Fibroblast of villous mesenchyme (primary cell): ENCODE data around the gene POMP. TPM values are rescaled to one million over a fixed set of nuclear protein-coding genes. Genes with fewer than 3 reads are reported as not detected.

Experiments used
- DNase-seq: peaks from one replicate; pipeline ENCODE4 v3.0.0-alpha.2; 2010; ENCODE audit warnings: low read depth
- H3K4me3 ChIP-seq: 2 replicates; pipeline ENCODE4 v1.5.1; 2011; ENCODE audit warnings: low read depth, mild to moderate bottlenecking, low read length
- CTCF ChIP-seq: IDR thresholded peaks from 2 replicates; pipeline ENCODE4 v1.5.1; 2012; ENCODE audit warnings: low read depth, mild to moderate bottlenecking, low read length; ENCODE audit not compliant: insufficient read depth
- small RNA-seq: library from RNA; depleted of rRNA; stranded (forward); fragments of <200 nt; gene quantifications from one replicate; pipeline ENCODE3, GENCODE V24; 2012
- total RNA-seq: library from RNA; depleted of rRNA; stranded (reverse); fragments of >200 nt; gene quantifications from 2 replicates; pipeline ENCODE4 v1.2.3, GENCODE V29; 2012

The POMP gene
- total RNA-seq, 1 donor: 108 TPM

GRCh38 chr13:28718543-28719226 lies 59.8 kb downstream of the POMP start, which contains the start of gene SLC46A3:
SLC46A3 (minus strand) TSS chr13:28718970; CDS start chr13:28717998, 972 bp downstream.
- peak; percentile 99 for DNase-seq
- H3K4me3 ChIP-seq: peak within 1 kb of the TSS; percentile 83
- peak; percentile 16 for TF ChIP-seq CTCF

GRCh38 chr13:28719227-28720055 lies 60.5 kb downstream of the POMP start:
- H3K4me3 ChIP-seq: peak overlapping the region; percentile 58
- TF ChIP-seq CTCF: no peak
- peak; percentile 91 for DNase-seq

- H3K4me3 ChIP-seq: no peak overlapping the region
- TF ChIP-seq CTCF: no peak
- no peak for DNase-seq
Observed at GRCh38 chr13:28723806-28724205, 64.9 kb downstream of the POMP start.

- TF ChIP-seq CTCF: no peak
- DNase-seq: peak; percentile 82
- H3K4me3 ChIP-seq: no peak overlapping the region
Observed at GRCh38 chr13:28725046-28725610, 66.2 kb downstream of the POMP start.

Small RNA genes lying within 50 kb of the gene (small RNA-seq; reads per million reads assigned to genes)
- gene RF00019 (not detected), gene RNU6-53P (not detected)

Other genes with a start within 250 kb of the POMP start
- 12.1 and 23.2 TPM in 2 replicates for gene FLT1, start 164.0 kb upstream of the POMP start, total RNA-seq
- 2.9 and 4.7 TPM in 2 replicates for gene SLC46A3, start 59.8 kb downstream of the POMP start, total RNA-seq
- 0.32 and 1.3 TPM in 2 replicates for gene MTUS2, start 161.2 kb downstream of the POMP start, total RNA-seq